Hematopoietic multipotent progenitor cell treated with erythropoietin and hydrocortisone succinate and interleukin-3 and kit ligand, for 8 days (in vitro differentiated cells): Measurements from ENCODE around the gene APLN.

Experiments
- DNase-seq: peaks from one replicate; pipeline ENCODE4 v3.0.0-alpha.2; 2015

Gene APLN

DNA sequence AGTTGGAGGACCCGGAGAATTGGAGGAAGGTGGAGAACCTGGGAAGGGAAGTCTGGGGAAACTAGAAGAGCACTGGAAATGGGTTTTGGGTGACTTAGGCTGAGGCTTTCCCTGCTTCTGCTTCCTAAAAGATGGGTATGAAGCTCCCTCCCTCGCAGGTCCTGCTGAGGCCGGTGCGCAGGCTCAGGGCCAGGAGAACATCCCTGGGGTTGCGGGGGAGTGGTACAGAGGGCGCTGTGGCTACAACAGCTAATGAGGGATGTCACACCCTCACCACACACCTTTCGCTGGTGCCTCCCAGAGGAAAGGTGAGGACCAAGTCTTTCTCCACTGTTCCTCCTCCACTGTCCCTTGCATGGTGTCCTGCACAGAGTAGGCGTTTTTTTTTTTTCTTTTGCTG, 15.8 kb downstream of the APLN start:
- no peak for DNase-seq

DNA sequence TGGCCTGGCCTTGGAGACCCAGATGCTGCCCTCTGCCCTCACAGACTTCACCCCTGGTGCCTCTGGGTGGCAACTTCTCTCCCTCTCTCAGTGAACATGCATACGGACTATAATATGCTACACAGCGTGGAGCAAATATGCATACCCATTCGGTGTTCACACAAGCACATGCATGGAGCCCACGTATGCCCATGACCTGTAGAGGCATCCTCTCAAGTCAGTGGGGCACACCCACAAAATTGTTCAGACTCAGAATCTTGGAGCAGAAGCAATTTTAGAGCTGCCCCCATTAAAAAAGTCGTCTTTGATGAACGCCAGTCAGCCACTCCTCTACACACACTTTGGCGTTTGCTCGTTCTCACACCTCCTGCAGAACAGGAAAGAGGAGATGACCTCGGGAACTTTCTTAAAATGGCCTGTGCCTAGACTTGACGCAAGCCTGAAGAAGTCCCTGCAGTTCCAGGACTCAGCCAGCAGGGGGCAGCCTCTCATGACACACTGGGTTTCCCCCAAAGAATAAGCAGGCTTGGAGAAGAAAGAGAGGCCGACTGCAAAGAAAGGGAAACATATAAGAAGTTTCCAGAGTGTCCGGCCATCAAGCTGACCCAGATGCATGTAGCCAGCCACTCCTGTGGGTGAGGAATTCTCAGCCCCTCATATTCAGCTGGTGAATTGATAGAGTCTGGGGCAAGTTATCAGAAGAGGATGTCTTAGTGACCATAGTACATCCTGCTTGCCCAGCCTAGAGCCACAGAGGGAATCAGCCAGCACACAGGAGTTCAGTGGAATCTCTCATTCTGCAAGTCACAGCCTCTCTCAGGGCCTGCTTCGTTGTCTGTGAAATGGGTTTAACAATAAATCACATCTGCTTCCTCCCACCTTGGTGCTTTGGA, 17.3 kb downstream of the APLN start:
- peak; percentile 69 for DNase-seq

DNA sequence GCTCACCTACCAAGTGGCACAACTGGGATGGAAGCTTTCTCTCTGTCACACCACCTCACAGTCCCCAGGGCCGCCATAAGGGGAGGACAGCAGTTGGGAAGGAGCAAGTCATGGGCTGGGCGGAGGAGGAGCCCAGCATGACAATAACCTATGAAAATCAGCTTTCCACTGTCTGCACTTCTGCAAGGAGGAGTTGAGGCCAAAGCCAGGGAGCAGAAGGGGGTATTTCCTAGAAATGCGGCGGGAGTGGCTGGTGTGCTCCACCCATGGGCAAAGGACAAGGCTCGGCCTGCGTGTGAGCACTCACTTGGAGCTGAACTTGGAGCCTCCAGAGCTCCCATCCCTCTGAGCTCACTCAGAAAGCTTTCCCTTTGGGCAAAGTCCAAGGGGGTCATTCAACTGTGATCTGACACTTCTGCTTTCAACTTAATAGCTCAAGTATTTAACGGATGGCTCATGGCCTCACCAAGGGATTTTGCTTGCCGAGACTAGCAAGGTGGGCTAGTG, 18.5 kb downstream of the APLN start:
- peak; percentile 47 for DNase-seq

DNA sequence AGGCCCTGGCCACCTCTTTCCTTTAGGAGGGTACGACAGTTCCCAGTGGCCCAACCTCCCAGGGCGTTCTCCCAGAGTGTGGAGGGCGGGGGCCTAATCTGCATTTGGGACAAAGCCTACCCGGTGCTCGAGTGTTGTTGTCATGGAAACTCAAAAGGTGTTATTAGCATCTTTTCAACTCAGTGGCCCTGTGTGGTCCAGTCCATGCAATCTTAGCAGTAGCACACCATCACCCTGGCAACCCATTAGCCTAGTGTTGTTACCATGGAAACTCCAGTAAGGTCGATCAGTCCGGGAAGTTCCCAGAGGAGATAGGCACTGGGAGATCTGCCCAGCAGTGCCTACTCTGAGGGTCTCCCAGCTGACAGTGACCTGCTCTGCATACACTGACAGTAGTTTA, 20.2 kb downstream of the APLN start:
- no peak for DNase-seq

DNA sequence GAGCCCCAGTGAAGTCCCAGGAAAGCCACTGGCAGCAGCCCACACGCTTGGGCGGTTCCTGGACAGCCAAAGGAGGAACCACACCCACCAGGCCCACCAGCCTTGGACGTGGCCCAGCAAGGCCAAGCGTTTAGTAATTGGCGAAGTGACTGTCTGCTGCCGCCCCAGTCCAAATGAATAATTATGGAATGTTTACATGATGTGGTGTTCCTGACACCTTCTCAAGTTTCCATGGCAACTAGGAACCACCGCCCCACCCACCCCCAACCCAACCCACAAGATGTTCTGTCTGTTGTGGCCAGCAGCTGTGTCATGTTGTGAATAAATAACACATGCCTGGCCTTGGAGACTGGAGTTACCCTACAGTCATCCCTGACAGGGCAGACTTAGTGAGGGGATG, 22.3 kb downstream of the APLN start:
- no peak for DNase-seq

DNA sequence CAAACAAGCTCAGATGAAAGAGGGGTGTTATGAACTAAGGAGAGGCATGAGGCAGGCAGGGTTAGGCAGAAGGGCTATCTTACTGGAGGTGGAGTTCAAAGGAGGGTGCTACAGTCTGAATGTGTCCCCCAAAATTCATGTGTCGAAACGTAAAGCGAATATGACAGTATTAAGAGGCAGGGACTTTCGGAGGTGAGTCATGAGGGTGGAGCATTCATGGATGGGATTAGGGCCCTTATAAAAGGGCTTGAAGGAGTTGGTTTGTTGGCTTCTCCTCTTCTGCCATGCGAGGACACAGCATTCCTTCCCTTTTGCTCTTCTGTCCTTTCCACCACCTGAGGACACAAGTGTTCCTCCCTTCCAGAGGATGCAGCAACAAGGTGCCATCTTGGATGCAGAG, 22.9 kb downstream of the APLN start:
- no peak for DNase-seq

DNA sequence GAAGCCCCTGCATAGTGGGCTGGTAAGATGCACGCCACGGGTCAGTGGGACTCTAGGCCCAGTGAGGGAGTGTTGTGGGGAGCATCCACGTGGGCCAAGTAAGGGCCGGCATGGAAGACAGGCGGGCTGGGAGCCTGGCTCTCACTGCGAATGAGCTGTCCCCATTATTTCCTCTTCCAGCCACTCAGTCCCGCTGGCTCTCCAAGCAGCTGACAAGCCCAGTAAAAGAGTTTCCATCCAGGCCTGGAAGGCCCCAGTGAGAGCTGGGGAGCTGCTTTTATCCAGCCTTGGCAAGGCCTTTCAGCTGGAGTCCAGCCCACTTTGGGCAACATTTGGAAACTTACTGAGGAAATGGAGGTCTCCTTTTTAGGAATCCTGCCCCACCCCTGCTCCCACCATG, 24.9 kb downstream of the APLN start:
- no peak for DNase-seq

DNA sequence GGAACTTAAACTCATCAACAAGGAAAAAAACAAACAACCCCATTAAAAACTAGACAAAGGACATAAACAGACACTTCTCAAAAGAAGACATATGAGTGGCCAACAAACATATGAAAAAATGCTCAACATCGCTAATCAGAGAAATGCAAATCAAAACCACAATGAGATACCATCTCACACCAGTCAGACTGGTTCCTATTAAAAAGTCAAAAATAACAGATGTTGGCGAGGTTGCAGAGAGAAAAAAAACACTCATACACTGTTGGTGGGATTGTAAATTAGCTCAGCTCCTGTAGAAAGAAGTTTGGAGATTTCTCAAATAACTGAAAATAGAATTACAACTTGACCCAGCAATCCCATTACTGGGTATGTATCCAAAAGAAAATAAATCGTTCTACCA, 28.7 kb downstream of the APLN start:
- no peak for DNase-seq

DNA sequence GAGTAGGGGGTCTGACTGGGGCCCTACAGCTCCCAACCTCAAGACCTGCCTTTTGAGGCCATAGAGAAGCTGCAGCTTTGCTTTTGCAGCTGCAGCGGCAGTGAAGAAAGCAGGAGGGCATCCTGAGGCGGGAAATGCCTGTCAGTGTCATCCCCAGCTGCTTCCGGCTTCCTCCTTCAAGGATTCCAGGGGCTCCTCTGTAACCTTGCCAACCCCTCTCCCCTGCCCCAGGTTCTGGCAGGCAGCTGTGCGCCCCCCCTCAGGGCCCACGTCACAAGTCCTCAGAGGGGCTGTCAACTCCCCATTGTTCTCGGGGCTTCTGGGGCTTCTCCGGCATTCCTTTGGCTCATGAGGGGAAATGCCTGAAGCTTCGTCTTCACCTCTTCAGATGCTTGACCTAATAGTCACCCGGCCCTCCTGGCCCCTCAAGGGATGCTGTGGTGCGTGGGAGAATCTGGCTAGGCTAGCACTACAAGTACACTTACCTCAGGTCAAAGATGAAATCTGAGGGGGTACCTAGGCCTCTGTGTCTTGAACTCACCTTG, 31.9 kb downstream of the APLN start:
- DNase-seq = no peak

DNA sequence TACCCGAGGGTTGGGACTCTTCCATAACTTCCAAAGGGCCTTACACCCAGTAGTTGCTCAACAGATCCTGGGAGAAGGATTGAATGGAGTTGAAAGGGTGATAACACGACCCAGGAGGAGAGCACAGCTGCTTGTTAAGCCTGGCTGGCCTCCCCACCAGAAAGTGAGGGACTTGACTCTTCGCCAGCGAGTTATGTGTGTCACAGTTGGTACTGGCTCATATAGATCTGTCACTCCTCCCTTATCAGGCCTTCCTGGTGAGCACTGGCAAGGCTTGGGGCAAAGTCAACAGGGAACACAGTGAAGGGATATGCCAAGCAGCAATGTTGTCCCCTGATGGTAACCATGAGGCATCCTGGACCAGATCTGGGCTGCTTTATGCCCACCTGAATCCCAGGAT, 35.8 kb downstream of the APLN start:
- peak; percentile 86 for DNase-seq

DNA sequence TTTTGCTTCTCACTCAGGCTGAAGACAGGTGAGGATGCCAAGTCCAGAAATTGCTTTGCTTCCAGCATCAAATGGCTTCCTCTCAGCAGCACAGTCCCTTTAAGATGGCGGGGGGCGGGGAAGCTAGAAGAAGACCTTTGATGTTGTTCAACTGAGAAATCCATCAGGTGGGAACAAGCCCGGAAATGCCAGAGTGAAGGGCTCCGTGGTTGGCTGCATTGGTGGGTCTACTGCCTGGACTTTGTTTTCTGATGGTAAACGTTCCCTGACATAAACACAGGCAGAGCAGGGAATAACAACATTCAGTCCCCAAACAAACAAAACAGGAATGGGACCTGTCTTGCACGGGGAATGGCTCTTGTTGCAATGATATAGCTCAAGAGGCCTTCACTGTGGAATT, 37.3 kb downstream of the APLN start:
- DNase-seq = no peak

DNA sequence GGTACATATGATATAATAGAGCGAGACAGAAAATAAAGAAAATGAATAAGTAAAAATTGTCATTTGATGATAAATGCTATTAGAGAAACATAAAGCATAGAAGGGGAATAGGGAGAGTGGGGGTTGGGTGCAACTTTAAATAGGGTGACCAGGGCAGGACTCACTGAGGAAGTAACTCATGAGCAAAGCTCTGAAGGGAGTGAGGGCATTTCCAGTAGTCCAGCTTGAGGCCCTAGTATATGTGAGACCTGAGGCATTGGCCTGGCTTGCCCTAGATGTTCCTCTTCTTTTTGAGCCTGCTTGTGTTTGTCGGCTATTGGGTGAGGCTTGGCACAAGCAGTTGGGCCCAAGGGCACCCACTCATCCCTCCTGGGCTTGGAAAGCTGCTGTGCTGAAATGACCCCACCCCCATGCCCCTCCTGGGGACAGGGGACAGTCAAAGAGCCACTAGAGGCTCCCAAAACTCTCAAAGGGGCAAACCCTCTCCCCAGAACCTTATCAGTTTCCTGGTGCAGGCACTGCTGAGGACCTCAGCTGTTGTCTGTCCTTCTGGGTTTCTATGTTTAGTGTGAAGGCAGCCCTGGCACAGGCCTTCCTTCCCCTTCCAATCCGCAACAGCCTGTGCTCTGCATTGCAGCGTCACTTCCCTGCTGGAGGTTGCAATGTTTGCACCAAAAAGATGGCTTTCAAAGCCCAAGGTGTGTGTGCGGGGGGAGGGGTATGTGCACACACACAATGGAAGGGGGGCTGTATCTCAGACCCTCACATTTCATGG, 40.1 kb downstream of the APLN start:
- DNase-seq = no peak

DNA sequence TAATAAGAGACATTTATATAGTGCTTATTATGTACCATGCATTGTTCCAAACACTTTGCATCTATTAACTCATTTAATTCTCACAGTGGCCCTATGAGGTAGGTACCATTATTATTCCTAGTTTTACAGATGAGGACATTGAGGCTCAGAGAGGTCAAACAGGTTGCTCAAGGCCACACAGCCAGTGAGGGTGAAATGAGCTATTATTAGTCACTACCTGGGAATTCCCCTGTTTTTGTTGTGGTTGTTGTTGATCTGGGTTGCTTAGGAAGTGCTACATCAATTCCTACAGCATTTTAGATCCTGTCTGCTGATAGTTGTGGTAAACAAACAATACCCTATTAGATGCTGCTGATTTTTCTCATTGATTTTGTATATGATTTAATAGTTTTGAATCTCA, 41.2 kb downstream of the APLN start:
- no peak for DNase-seq

DNA sequence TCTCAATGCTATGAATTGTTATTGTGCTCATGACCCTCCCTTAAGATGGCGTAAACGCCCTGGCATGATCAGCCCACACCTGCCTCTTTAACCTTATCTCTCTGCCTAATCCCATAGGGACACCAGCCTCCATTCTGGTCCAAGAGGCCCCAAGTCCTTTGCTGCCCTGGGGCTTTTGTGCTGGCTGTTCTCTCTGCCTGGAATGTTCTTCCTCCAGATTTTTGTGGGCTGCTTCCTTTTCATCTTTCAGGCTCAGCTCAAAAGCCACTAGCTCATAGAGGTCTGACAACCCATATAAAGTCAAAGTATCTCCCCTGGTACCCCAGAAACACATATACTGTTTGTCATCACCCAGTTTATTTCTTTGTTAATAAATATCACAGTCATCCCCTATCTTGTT, 42.4 kb downstream of the APLN start:
- no peak for DNase-seq

DNA sequence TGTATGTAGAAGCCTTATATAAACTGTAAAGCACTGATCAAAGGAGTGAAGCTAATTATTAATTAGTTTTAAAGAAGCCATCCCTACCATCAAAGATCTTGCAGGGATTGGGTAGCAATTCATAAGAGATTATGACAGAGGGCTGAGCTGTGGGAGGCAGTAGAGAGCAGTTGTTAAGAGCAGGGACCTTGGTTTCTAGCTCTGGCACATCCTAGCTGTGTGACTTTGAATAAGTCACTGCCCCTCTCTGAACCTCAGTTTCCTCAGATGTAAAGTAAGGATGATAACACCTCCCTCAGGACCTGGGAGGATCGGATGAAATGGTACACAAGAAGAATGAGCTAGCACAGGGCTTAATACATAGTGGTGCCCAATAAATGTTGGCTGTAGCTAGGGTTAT, 45.4 kb downstream of the APLN start:
- no peak for DNase-seq

DNA sequence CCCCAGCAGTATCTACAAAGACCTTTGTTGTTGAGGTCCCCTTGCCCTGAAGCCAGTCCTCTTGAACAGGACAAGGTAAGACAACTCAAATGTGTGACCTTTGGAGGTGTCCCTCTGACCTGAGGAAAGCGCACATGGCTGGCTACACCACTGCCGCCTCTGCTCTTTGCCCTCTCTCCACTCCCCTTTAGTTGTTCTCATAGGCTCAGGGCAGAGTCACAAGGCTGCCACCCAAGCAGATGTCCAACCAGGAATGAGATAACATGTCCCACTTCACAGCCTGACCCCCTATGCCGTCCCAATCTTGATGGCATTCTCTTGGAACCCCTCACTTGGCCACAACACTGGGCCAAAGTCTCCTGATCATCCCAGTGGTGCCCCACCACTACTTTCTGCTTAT, 46.3 kb downstream of the APLN start:
- DNase-seq = no peak

DNA sequence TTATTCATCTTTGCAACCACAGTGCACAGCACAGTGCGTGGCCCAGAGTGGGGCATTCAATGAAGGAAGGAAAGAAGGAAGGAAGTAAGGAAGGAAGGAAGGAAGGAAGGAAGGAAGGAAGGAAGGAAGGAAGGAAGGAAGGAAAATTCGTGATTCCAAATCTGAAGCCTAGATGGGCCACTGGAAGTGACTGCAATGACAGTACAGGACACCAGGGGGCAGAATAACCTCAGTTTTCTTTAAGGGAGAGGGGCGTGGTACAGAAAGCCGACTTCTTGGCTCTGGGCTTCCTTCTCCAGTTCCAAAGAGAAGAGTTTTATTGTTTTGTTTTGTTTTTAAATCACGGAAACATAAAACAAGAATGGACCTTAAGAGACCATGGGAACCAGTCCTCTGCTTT, 47.8 kb downstream of the APLN start:
- peak; percentile 59 for DNase-seq

DNA sequence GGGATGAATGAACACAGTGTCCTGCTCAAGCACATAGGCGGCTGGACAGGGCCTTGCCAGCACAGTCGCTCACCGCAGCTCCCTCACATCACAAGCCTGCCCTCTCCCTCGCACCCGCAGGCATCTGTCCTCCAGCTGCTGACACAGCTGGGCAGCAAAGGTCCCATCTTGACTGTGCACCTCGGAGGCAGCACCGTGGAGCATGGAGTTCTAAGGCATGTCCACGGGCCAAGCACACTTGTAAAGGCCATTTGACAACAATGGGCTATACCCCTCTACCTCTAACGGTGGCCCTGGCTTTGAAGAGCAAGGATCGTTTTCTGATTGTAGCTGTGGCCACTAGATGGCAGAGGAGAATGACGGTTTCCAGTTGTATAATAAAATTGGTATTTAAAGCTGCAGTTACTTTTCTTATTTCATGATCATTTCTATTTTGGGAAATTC, 53.8 kb downstream of the APLN start:
- DNase-seq = peak; percentile 33

DNA sequence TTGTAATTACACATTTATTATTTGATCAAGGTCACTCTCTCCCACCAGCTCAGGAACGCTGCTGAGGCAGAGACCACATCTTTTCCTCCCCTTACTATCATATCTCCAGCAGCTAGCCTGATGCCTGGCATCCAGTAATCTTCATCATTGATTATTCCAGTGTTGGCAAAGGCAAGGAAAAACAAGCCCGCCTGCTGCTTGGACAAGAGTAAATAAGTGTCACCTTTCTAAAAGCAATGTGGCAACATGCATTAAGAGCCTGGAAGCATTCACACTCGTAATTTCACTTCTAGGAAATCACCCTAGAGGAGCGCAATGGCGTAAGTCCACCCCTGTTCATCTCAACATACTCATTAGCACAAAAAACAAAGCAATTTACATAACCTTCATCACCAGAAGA, 54.8 kb downstream of the APLN start:
- DNase-seq = no peak

DNA sequence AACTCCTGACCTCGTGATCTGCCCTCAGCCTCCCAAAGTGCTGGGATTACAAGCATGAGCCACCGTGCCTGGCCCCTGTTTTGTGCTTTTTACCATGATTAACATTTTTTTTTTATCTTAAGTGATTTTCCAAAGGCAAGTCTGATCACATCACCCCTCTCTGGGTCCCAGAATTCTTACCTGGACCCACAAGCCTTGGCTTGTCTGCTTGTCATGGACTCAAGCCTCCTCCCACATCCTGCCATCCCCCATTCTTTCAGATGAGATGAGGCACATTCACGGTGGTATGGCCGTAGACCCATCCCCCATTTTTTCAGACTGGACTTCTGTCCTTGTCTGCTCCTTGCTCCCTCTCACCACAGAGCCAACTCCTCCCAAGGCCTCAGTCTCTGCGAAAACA, 55.3 kb downstream of the APLN start:
- no peak for DNase-seq

DNA sequence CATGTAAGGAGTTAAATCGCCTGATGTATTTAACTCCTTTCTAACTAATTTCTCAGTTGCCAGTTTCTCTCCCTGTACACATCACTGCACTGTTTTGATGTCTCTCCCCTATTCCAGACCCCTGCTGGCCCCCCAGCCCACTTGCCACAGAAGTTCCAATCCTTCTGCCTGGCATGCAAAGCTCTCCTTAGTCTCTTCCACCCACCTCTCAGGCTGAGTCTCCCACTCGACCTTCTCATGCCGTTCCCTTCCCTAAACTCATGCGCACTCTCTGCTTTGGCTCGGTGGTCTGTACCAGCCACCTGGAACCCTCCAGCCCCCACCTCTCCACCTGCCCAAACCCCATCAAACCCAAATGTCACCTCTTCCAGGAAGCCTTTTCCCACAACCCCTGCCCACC, 56.9 kb downstream of the APLN start:
- no peak for DNase-seq

DNA sequence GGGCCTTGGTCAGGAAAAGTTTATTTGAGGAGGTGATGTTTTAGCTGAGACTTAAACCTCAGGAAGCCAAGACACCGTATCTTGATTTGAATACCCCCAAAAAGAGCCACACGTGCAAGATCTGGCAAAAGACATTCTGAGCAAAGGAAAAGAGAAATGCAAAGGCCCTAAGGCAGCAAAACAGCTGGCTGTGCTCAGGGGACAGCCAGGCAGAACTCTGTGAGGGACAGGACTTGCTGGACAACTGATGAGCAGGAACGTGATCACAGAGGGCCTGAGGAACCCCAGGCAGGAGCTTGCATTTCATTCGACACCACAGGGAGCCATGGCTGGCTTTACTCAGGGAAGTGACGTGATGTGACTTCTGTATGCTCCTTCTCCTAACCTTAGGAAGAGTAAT, 58.7 kb downstream of the APLN start:
- DNase-seq = no peak
